ENCODE measurements around the gene RASA3. TPM values are rescaled to one million over a fixed set of nuclear protein-coding genes. Genes with fewer than 3 reads are reported as not detected.
A peak's percentile ranks its signal among the peaks of the same experiment; 100 is the strongest.

RASA3 gene
- total RNA-seq, 3 donors from 2014 or later (not counting 1 experiment from before 2014, with no cell fraction given) = 252 to 277 (median 274) TPM

DNA sequence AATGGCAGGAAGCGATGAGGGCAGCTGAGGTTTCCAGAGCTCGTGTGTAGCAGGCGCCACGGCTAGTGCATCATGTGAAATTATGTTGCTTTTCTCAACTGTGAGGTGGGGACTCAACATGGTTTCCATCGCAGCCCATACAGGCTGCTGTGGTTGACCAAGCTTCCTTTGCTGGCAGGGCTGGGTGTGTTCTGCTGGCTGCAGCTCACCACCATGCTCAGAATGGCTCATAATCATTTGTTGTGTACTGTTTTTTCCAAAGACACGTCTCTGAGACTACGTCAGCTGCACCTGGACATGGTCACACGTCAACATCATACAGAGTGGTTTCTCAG is 16.1 kb upstream of the RASA3 start:
- WGBS (ENCODE audit: insufficient coverage) = 2% methylated on average over 8 of the region's 8 CpGs
- Mint-ChIP-seq H3K27me3 (ENCODE audit: low read depth in 2 of 2) (no peaks in the 10 kb centered on the region), H3K36me3 (no peaks in the 10 kb centered on the region), H3K27ac (peak overlapping the region; percentile 89 to 99), H3K4me1 (peaks cover 59 to 82% of the 10 kb centered on the region in 2 donors), H3K4me3 (peak overlapping the region; percentile 92), H3K9me3 (peaks cover under 1 to 1% of the 10 kb centered on the region in 2 donors)
- Histone ChIP-seq H3K27ac (ENCODE audit: low read length) (peak overlapping the region; percentile 89), H3K27me3 (ENCODE audit: control insufficient read depth, insufficient read depth, low read length) (no peaks in the 10 kb centered on the region), H3K36me3 (ENCODE audit: control insufficient read depth, insufficient read depth, low read length) (no peaks in the 10 kb centered on the region), H3K4me1 (ENCODE audit: control insufficient read depth, insufficient read depth, low read length) (peaks cover 97% of the 10 kb centered on the region), H3K4me3 (ENCODE audit: low read length) (no peak overlapping the region), H3K9me3 (ENCODE audit: control insufficient read depth, insufficient read depth, low read length) (no peaks in the 10 kb centered on the region)
- ATAC-seq (peak; percentile 68 to 92 (median 91)), DNase-seq (peak; percentile 83 to 95)
- TF ChIP-seq, protein P1, sequence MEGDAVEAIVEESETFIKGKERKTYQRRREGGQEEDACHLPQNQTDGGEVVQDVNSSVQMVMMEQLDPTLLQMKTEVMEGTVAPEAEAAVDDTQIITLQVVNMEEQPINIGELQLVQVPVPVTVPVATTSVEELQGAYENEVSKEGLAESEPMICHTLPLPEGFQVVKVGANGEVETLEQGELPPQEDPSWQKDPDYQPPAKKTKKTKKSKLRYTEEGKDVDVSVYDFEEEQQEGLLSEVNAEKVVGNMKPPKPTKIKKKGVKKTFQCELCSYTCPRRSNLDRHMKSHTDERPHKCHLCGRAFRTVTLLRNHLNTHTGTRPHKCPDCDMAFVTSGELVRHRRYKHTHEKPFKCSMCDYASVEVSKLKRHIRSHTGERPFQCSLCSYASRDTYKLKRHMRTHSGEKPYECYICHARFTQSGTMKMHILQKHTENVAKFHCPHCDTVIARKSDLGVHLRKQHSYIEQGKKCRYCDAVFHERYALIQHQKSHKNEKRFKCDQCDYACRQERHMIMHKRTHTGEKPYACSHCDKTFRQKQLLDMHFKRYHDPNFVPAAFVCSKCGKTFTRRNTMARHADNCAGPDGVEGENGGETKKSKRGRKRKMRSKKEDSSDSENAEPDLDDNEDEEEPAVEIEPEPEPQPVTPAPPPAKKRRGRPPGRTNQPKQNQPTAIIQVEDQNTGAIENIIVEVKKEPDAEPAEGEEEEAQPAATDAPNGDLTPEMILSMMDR (IDR thresholded peaks at IDR 0.05) = no peak
- intact Hi-C loops (cut with micrococcal nuclease) = loop anchor here (1.0 to 2.0 kb wide), 2 partner anchors 19 to 272 kb away; no protein-coding TSS in a partner anchor

DNA sequence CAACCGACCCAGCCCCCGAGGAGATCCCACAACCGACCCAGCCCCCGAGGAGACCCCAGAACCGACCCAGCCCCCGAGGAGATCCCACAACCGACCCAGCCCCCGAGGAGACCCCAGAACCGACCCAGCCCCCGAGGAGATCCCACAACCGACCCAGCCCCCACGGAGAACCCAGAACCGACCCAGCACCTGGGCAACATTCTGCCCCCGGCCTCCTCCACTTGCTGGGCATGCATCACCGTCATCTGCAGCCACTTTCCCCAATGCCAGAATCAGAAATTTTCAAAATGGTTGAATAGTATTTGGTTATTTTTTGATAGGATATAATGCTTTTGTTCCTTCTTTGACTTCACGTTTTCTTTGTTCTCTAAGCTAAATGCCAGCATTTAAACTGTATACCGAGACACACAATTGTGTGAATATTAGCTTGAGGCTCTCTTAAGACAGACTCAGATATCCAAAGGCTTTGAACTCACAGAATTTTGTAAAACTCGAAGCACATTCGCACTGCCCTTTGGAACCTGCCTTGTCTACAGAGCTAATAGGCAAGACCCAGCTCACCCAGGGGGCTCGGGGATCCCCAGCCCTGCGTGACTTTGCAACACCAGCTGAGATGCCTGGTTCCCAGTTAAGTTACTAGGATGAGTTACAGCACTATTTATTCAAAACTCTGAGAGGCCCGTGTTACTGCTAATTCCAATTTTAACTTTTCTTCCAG is 15.5 kb upstream of the RASA3 start:
- no peaks in the 10 kb centered on the region for H3K36me3 ChIP-seq (ENCODE audit: control insufficient read depth, insufficient read depth, low read length)
- Mint-ChIP-seq H3K9me3 (no peaks in the 10 kb centered on the region), H3K36me3 (no peaks in the 10 kb centered on the region), H3K4me1 (peaks cover 54 to 77% of the 10 kb centered on the region in 2 donors), H3K4me3 (peak overlapping the region; percentile 92), H3K27me3 (ENCODE audit: low read depth in 2 of 2) (no peaks in the 10 kb centered on the region), H3K27ac (peak overlapping the region; percentile 89 to 99)
- peaks cover 97% of the 10 kb centered on the region for H3K4me1 ChIP-seq (ENCODE audit: control insufficient read depth, insufficient read depth, low read length)
- WGBS (ENCODE audit: insufficient coverage) = 61% methylated on average over 20 of the region's 22 CpGs
- DNase-seq (no peak), ATAC-seq (peak; percentile 45 to 64 (median 53))
- no peaks in the 10 kb centered on the region for H3K9me3 ChIP-seq (ENCODE audit: control insufficient read depth, insufficient read depth, low read length)
- H3K4me3 ChIP-seq (ENCODE audit: low read length) = no peak overlapping the region
- peak overlapping the region; percentile 89 for H3K27ac ChIP-seq (ENCODE audit: low read length)
- TF ChIP-seq, protein P1 (IDR thresholded peaks at IDR 0.05) = no peak
- H3K27me3 ChIP-seq (ENCODE audit: control insufficient read depth, insufficient read depth, low read length) = no peaks in the 10 kb centered on the region
- intact Hi-C loops (cut with micrococcal nuclease) = loop anchor here (1.0 to 2.0 kb wide), 2 partner anchors 19 to 271 kb away; no protein-coding TSS in a partner anchor

DNA sequence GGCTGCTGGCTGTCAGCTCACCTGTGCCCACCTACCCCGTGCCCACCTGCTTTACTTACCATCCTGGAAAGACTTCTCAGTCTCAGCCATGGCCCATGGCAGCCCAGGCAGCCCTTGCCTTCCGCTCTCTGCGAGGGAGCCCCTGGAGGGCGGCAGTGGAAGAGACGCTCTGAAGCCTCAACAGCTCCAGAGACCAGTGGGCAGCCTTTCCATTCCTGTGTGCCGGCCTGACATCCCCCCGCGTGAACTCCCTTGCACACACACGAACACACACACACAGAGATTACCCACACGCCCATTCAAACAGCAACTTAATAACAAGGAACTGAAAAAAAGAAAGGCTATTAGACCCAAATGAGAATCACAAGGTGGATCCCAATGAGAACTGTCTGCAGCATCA is 14.2 kb upstream of the RASA3 start:
- no peak for DNase-seq
- H3K36me3 ChIP-seq (ENCODE audit: control insufficient read depth, insufficient read depth, low read length) = no peaks in the 10 kb centered on the region
- TF ChIP-seq, protein P1 (IDR thresholded peaks at IDR 0.05) = no peak
- Mint-ChIP-seq H3K27ac (peak overlapping the region; percentile 74 to 84), H3K4me3 (peak overlapping the region; percentile 42), H3K27me3 (ENCODE audit: low read depth in 2 of 2) (no peaks in the 10 kb centered on the region), H3K4me1 (peaks cover 40 to 65% of the 10 kb centered on the region in 2 donors), H3K36me3 (no peaks in the 10 kb centered on the region), H3K9me3 (no peaks in the 10 kb centered on the region)
- intact Hi-C loops (cut with micrococcal nuclease) = no loop called here
- no peaks in the 10 kb centered on the region for H3K9me3 ChIP-seq (ENCODE audit: control insufficient read depth, insufficient read depth, low read length)
- no peak overlapping the region for H3K4me3 ChIP-seq (ENCODE audit: low read length)
- H3K27ac ChIP-seq (ENCODE audit: low read length) = no peak overlapping the region
- WGBS (ENCODE audit: insufficient coverage) = 80% methylated on average over 10 of the region's 10 CpGs
- peaks cover 97% of the 10 kb centered on the region for H3K4me1 ChIP-seq (ENCODE audit: control insufficient read depth, insufficient read depth, low read length)
- H3K27me3 ChIP-seq (ENCODE audit: control insufficient read depth, insufficient read depth, low read length) = no peaks in the 10 kb centered on the region
- no peak for ATAC-seq

Data from natural killer cell (primary cell).